ENCODE measurements around the gene TTC22.

TTC22 gene

DNA sequence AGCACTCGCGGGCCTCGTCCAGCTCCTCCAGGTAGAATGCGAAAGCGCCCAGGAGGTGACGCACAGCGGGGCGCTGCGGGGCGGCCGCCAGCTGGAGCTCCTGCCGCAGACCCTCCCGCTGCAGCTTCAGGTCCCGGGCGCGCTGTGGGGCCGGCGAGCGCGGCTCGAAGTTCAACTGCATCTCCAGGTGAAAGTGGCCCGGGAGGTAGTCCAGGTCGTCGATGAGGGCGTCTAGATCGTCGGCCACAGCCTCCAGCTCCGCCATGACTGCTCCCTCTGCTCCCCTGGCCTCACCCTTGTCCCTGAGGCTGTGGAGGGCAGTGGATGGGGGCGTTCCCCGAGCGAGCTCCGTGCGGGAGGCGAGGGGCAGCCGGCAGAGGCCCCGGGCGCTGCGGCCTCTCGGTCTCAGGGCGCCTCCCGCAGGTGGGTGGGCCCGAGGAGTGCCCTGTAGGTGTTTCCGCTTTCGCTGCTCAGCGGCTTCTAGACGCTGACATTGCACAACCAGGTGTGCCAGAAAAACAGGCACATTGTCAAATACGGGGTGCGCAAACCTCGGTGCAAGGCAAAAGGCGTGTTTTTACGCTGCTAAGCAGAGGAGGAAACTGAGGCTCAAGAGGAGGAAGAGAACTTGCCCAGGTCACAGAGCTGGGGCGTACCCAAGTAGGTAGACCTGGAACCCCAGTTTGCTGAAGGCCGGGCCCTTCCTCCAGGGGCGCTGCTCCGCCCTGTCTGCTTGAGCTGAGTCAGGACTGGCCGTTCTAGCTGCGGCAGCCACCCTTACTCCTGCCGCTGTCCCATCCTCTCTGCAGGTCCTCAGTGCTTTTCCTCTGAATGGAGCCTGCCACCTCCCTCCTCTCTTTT is at the start of gene TTC22:
Gene TTC22, minus strand, starts transcription at position 425 of the 861 bp plus-strand sequence. Its CDS starts 160 bp downstream, at position 265.
- peak; percentile 40 to 55 (median 48) for DNase-seq

DNA sequence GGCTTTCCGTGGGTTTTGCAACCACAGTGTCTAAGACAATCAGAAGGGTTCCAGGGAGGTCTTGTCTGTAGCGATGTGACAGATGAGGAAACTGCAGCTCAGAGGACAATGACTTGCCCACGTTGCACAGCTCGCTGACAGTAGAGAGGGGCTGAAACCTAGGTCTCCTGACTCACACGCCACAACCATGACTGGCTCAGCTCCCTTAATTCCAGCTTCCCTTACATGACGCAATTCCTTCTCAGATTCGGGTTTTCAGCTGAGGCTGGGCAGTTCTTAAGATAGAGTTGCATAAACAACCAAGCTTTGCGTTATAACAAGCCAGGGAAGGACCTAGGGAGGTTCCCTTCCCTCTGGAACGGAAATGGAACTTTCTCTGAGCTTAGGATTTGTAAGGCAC is 49.6 kb upstream of the TTC22 start:
- no peak for DNase-seq

DNA sequence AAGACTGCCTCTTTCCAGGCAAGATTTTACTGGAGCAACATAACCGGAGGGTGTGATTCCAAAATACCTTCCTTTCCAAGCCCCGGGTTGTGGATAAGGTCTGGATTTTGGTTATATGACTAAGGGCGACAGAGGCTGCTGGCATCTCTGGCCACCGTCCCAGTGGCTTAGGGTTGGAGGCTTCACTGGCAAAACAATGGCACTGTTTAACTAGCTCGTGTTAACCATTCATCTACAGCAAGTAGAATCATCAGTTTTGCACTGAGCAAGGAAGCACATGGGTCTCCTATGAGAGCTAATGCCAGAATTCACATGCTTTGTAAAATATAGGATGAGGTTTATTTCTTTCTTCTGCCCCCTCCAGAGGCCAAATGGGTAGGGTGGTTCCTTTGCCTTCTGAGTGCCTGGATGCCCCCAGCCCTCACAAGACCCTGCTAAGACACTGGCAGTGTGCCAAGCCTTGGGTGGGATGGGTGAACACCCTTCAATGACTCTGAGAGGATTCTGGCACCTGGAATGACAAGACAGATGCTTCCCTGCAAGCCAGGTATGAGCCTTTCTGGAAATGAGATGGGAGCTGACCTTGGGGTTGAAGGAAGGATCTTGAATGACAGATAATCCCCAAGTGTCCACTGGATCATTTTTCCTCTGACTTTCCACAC is 49.1 kb upstream of the TTC22 start:
- DNase-seq, result no peak

DNA sequence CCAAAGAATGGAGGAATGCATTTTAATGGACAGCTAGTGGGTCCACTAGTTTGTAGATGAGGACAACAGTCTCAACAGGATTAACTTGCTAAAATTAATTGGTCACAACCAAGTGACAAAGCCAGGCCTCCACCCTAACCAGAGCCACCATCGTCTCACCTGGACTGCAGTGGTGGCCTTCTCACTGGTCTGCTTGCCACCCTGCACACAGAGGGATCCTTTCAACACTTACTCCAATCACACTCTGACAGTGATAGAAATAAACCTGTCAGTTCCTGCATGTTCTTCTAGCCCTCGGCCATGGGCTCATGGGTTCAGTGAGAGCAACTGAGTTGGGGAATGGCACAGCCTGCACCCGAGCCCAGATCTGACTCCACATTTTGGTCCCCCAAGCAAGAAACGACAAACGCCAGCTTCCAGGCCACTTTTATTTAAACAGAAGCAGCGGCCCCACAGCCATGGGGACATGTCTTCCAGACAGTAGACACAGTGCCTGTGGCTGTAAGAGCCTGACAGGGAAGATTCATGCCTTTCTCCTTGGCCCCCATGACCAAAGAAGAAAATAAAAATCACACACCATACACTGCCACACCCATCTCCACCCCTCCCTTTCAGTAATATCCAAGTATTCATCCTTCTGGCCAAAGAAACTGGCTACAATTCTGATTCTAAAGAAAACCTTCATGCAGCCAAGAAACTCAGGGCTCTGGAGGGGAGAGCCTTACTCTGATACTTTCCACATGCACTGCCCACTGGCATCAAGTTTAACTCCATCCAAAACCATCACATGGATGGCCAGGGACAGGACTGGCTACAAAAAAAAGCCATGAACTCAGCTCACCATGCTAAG is 48.3 kb upstream of the TTC22 start:
- no peak for DNase-seq

DNA sequence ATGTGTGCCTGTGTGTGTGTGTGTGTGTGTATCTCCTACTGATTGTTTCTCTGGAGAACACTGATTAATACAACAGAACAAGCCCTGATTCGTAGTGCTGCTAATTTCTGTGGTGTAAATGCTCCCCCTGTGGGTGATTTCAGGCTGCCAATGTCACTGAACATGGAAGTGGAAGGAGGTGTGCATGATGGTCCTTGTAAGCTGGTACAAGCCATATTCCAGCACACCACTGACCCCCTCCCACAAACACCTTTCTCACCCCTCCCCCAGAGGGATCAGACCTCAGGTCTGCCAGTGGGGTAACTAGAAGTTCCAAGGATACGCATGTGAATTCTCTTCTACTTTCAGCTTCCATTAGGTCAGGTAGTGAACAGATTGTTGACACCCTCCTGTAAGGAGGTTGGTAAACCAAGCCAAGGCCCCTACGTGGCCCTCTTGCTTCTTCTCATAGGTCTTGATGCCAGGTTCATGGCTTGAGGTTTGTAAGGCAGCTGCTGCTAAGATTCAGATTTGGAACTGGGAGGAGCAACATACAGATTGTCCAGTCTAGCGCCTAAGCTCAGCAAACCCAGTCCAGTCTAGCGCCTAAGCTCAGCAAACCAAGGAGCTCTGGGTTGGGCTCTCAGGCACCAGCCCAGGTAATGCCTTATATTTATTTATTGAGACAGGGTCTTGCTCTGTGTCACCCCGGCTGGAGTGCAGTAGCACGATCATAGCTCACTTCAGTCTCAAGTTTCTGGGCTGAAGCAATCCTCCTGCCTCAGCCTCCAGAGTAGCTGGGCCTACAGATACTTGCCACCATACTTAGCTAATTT is 47.2 kb upstream of the TTC22 start:
- no peak for DNase-seq

DNA sequence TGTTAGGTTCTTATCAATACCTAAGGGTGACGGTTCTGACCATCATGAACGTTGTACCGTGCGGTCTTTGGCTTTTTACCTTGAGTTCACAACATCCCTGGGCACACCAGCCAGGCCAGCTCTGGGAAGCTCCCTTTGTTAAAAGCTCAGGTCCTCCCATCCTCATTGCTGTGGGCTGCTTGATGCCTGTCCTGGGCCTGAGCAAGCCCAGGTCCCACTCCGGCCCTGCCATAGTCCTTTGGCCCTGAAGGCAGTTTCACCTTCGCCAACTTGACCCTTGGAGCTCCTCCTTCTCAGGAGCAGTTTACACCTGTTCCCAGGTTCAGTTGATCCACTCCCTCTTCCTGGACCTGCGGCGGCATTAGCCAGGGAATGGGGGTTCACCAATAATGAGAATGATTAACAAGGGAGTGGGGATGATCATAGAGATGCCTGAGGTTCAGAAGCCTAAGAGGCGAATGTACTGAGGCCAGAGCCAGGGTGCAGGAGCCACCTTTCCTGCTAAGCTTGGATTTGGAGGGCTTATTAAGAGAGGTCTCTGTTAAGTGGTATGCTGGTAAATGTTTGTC is 45.7 kb upstream of the TTC22 start:
- DNase-seq, result no peak

DNA sequence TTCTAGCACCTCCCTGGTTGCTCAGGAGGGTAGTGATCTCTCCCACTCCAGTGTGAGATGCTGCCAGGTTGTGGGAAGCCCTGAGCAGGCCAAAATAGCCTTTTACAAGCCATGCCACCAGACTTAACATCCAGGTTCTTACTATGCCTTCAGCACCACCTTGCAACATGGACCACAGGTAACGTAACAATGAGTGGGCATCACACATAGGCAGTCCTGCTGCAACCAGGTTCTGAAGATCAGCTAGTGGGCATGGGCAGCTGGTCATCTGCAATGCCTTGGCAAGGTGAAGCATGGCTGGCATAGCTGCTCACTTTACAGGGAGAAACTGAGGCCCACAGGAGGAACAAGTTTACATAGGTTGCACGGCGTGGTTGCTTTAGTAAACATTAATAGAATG is 45.2 kb upstream of the TTC22 start:
- no peak for DNase-seq

DNA sequence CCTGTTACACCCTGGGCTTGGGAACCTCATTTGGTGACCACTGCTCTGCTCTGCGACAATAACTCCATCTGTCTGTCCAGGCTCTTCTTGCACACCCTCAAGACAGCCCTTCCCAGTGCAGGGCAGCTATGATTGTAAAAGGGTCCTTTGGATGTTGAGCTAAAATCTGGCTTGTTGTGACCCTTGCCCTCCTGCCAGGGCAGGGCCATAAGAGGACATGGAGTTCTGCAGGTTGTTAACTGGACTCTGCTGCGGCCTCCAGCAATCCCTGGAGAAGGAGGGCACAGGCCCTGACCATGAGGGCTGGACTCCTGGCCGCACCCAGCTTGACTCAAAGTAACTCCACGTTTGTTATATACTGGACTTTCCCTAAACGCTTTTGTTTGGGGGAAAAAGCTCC is 44.6 kb upstream of the TTC22 start:
- DNase-seq, result no peak

DNA sequence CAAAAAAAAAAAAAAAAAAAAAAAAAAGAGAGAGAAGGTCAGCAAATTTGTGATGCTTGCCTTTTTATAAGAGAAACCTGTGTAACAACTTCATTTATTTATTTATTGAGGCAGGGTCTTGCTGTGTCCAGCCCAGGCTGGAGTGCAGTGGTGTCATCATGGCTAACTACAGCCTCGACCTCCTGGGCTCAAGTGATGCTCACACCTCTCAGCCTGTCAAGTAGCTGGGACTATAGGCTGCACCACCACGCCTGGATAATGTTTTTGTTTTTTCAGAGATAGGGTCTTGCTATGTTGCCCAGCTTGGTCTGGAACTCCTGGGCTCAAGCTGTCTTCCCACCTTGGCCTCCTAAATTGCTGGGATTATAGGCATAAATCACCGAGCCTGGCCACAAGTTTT is 43.4 kb upstream of the TTC22 start:
- no peak for DNase-seq

DNA sequence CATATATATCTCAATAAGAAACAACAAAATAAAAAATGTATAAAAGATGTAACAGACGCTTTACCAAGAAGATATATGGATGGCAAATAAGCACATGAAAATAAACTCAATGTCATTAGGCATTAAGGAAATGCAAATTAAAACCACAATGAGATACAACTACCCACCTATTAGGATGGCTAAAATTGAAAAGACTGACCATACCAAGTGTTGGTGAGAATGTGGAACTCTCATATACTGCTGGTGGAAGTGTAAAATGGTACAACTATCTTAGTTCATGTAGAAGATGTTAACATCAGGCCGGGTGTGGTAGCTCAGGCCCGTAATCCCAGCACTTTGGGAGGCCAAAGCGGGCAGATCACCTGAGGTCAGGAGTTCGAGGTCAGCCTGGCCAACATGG is 42.3 kb upstream of the TTC22 start:
- no peak for DNase-seq

DNA sequence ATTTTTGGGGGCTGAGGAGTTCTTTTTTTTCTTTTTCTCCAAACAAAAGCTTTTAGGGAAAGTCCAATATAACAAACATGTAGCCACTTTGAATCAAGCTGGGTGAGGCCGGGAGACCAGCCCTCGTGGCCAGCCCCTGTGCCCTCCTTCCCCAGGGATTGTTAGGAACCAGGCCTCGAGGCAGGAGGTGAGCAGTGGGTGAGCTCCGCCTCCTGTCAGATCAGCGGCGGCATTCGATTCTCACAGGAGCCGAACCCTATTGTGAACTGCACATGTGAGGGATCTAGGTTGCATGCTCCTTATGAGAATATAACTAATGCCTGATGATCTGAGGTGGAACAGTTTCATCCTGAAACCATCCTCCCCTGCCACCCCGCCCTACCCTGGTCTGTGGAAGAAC is 41.8 kb upstream of the TTC22 start:
- no peak for DNase-seq

DNA sequence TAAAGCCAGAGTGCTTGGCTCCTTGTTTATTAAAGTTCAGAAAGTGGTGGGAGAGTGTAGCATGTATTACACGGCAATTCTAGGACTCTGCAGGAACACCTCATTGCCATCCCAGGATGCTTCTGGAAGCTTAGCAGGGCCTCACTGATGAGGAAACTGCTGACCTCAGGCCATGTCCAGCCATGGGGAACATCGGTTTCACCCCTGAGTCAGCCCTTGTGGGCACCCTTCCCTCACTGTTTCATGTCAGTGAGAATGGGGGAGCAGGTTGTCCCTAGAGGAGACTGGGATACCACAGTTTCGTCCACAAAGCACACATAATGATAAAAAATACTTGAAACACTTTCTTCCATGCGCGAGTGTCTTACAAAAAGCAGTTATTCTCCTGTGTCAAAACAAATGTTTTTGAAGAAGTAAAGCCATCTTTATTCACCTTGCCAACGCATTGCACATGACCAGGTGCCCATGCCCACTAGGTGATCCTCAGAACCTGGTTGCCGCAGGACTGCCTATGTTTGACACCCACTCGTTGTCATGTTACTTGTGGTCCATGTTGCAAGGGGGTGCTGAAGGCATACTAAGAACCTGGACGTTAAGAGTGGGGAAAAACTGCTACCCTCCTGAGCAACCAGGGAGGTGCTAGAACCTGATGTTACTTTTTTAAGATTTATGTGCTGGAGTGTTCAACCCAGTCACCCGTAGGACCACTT is 41.2 kb upstream of the TTC22 start:
- no peak for DNase-seq

DNA sequence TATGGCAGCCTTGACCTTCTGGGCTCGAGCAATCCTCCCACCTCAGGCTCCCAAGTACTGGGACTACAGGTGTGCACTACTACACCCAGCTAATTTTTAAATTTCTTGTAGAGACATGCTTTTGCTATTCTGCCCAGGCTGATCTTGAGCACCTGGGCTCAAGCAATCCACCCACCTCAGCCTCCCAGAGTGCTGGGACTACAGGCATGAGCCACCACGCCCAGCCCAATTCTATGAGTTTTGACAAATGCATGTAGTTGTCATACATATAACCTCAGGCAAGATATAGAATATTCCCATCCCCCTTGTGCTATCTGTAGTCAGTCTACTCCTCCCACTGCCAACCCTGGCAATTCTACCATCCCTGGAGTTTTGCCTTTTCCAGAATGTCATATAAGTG is 38.7 kb upstream of the TTC22 start:
- DNase-seq, result no peak

DNA sequence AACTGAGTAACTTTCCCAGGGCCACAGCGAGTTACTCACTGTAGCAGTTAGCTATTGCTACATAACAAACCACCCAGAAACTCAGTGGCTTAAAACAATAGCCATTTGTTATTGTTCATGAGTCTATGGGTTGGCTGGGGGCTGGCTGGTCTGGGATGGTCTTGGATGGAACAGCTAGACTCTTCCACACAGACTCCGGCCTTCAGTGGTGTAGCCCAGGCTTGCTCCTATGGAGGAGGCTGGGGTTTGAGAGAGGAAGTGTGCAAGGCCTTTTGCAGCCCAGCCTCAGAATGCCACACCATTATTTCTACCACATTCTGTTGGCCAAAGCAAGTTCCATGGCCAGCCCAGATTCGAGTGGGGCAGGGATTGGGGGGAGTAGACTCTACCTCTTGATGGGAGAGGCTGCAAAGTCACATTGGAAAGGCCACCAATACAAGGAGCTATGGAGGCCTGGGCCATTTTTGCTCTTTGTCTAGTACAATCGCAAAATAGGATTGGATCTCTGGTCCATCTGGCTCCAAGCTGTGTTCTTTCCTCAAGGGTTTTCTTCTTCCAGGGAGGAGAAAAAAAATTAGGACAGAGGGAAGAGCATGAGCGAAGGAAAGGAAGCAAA is 37.5 kb upstream of the TTC22 start:
- DNase-seq, result no peak

DNA sequence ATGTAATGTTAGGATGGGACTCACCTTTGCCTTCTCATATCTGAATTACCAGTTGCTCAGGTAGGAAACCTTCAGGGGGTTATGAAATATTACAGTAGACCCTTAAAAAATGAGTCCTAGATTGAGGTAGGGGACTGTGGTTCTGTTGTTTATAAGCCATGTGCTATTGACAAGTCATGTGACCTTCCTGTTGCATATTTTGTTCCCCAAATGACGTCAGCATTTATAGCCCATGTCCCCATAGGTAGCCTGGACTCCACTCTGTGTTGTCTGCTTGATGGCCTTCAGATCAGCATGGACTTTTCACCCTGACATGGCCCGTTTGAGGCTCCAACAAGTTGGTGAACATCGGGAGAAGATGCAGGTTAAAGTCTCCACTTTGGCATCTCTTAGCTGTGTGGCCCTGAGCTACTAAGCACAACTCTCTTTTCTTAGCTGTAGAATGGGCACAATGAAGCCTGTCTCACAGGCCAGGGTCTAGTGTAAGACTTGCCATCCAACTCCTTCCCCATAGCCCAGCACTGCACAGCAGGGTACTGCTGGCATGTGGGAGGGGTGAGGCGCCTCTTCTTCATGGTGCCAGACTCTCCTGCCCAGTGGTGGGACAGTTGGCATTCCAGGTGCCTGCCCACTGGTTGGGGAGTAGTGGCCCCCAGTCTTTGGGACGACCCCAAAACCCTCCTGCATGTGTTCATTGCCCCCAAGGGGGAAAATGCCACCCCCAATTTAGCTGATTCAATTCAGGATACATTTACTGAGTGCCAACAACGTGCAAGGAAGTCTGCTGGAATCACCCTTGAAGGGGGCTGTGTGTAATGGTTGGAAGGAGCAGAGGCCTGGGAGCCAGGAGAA is 36.1 kb upstream of the TTC22 start:
- DNase-seq, result no peak

DNA sequence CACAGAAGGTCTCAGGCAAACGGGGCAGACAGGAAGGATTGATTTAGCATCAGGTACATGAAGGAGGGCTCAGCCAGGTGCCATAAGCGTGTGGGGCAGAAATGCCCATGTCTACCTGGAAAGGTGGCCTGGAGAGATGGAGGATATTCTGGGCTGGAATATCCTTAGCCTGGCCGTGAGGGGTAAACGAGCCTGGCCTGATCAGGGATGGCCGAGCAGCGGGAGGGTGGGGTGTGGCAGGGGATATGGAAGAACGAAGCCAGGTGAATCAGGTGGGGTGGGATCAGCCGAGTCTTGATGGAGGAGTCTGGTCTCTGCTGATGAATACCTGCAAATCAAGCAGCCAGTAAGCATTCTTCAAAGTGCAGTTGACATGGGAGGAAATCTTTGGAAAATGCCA is 35.5 kb upstream of the TTC22 start:
- DNase-seq, result no peak

DNA sequence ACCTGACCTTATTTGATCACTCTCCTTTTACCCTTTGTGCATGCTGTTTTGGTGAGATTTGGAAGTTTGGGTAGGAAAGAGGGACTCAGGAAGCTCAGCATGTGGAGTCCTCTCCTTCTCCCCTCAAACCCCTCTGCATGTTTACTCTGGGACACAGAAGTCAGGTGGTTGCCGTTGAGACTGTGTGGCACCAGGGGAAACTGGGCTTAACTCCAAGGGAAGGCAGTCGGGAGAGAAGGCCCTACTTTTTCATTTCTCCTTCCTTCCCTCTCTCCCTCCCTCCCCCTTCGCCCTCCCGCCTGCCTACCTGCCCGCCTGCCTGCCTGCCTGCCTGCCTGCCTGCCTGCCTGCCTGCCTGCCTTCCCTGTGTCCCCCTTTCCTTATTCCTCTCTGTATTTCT is 34.8 kb upstream of the TTC22 start:
- DNase-seq, result no peak

DNA sequence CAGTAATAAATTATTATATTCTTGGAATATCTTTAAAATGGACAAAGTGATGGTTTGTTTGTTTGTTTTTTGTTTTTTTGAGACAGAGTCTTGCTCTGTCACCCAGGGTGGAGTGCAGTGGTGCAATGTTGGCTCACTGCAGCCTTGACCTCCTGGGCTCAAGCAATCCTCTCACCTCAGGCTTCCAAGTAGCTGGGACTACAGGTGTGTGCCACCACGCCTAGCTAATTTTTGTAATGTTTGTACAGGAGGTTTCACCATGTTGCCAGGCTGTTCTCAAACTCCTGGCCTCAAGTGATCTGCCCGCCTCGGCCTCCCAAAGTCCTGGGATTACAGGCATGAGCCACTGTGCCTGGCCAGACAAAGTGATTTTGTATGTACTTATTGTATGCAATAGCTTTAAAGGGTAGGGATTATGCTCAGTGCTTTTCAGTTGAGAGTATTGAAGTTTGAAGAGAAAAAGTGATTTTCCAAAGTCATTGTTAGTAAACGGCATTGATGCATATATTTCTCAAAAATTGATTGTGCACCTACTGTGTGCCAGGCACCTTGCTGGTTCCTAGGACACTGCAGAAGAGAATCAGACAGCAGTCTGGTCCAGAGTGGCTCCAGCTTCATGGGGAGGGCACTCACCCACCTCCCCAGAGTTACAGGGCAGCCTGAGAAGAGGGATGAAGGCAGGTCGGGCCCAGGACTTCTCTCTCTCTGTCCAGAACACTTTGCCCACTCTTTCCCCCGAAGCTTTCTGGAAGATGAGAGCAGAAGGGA is 34.2 kb upstream of the TTC22 start:
- no peak for DNase-seq

DNA sequence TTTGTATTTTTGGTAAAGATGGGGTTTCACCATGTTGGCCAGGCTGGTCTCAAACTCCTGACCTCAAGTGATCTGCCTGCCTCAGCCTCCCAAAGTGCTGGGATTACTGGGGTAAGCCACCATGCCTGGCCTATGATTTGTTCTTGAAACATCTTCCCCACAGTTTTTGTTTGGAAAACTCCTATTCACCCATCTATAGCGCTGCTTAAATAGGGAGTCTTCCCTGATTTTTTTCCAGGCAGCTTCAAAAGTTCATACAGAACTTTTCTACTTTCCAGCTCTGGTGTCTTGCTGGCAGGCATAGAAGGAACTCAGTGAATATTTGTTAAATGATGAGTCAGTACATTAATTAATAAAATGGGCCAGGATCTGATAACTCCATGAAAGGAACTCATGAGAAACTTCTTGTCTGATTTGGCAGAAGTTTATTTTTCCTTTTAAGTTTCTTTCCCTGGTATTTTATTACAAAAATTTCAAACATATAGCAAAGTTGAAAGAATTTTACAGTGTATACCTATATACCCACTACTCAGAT is 33.0 kb upstream of the TTC22 start:
- no peak for DNase-seq
